ENCODE results near the gene OCRL.

GRCh38 chrX:129572422-129572821, 32.4 kb downstream of the OCRL start:
- TF ChIP-seq FOXM1 (IDR thresholded peaks at IDR 0.05; ENCODE audit: borderline replicate concordance, low read depth) (no peak), EP300 (IDR thresholded peaks at IDR 0.05; ENCODE audit: borderline replicate concordance) (no peak), NFIC (IDR thresholded peaks at IDR 0.05) (no peak), TAF1 (IDR thresholded peaks at IDR 0.05; ENCODE audit: low read depth) (no peak), MAX (IDR thresholded peaks at IDR 0.05) (no peak), RAD21 (IDR thresholded peaks at IDR 0.05; ENCODE audit: low read depth) (no peak), CEBPB (IDR thresholded peaks at IDR 0.05) (no peak), YY1 (IDR thresholded peaks at IDR 0.05; ENCODE audit: low read depth) (no peak), ZBTB7A (IDR thresholded peaks at IDR 0.05; ENCODE audit: low read depth) (no peak), EGR1 (IDR thresholded peaks at IDR 0.05) (no peak)
- TF ChIP-seq, protein P1, sequence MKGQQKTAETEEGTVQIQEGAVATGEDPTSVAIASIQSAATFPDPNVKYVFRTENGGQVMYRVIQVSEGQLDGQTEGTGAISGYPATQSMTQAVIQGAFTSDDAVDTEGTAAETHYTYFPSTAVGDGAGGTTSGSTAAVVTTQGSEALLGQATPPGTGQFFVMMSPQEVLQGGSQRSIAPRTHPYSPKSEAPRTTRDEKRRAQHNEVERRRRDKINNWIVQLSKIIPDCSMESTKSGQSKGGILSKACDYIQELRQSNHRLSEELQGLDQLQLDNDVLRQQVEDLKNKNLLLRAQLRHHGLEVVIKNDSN (IDR thresholded peaks at IDR 0.05) = no peak
- TF ChIP-seq, protein P2, sequence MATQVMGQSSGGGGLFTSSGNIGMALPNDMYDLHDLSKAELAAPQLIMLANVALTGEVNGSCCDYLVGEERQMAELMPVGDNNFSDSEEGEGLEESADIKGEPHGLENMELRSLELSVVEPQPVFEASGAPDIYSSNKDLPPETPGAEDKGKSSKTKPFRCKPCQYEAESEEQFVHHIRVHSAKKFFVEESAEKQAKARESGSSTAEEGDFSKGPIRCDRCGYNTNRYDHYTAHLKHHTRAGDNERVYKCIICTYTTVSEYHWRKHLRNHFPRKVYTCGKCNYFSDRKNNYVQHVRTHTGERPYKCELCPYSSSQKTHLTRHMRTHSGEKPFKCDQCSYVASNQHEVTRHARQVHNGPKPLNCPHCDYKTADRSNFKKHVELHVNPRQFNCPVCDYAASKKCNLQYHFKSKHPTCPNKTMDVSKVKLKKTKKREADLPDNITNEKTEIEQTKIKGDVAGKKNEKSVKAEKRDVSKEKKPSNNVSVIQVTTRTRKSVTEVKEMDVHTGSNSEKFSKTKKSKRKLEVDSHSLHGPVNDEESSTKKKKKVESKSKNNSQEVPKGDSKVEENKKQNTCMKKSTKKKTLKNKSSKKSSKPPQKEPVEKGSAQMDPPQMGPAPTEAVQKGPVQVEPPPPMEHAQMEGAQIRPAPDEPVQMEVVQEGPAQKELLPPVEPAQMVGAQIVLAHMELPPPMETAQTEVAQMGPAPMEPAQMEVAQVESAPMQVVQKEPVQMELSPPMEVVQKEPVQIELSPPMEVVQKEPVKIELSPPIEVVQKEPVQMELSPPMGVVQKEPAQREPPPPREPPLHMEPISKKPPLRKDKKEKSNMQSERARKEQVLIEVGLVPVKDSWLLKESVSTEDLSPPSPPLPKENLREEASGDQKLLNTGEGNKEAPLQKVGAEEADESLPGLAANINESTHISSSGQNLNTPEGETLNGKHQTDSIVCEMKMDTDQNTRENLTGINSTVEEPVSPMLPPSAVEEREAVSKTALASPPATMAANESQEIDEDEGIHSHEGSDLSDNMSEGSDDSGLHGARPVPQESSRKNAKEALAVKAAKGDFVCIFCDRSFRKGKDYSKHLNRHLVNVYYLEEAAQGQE (IDR thresholded peaks at IDR 0.05; ENCODE audit: low read depth) = no peak
